C4-2B (cell line): ENCODE results near the gene GLRX.

Experiments
- ZFX ChIP-seq: fragments of 450-650 bp; IDR thresholded peaks from 2 replicates; pipeline ENCODE4 v1.6.1; 2017
- TF ChIP-seq, protein P1 (sequence below): fragments of 450-650 bp; conservative IDR thresholded peaks from 2 replicates; pipeline ENCODE4 v1.5.1; 2017; ENCODE audit warnings: mild to moderate bottlenecking

DNA sequence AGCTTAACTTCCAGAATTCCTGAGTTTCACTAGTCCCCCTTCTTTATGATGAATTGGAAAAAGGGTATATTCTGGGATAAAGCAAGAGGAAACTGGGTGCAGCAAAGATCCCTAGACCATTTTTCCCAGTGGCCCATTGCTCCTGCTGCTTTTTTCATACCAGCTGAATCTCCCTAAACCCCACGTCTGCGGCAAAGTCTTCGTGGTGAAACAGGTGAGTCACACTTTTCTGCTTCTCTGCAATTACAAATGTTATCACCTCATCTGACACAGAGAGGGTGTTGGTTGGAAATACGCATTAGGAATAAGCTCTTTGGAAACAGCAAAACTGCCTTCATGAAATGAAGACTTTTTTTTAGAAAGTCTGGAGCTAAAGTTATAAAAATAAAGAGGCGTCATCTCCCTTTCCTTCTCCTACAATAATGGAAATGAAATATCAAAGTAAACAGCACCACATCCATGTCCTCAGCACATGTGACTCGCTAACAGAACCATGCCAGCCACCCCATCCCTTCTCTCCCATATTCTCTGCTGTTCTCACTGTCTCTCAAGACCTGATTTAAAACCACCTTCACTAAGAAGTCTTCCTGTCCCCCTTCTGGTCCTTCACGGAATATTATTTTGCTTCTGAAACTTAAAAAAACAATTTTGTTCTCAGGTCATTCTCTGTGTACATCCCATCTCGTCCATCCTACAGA is 39.5 kb upstream of the GLRX start:
- TF ChIP-seq, protein P1, sequence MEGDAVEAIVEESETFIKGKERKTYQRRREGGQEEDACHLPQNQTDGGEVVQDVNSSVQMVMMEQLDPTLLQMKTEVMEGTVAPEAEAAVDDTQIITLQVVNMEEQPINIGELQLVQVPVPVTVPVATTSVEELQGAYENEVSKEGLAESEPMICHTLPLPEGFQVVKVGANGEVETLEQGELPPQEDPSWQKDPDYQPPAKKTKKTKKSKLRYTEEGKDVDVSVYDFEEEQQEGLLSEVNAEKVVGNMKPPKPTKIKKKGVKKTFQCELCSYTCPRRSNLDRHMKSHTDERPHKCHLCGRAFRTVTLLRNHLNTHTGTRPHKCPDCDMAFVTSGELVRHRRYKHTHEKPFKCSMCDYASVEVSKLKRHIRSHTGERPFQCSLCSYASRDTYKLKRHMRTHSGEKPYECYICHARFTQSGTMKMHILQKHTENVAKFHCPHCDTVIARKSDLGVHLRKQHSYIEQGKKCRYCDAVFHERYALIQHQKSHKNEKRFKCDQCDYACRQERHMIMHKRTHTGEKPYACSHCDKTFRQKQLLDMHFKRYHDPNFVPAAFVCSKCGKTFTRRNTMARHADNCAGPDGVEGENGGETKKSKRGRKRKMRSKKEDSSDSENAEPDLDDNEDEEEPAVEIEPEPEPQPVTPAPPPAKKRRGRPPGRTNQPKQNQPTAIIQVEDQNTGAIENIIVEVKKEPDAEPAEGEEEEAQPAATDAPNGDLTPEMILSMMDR = no peak
- no peak for TF ChIP-seq ZFX
